ENCODE results near the gene URI1.

GRCh38 chr19:30003866-30004265 lies 61.8 kb downstream of the URI1 start:
- TF ChIP-seq CTCF (IDR thresholded peaks at IDR 0.05) (no peak), POLR2A (IDR thresholded peaks at IDR 0.05) (no peak)
